Measurements from ENCODE around the gene SLC25A15.

The SLC25A15 gene

DNA sequence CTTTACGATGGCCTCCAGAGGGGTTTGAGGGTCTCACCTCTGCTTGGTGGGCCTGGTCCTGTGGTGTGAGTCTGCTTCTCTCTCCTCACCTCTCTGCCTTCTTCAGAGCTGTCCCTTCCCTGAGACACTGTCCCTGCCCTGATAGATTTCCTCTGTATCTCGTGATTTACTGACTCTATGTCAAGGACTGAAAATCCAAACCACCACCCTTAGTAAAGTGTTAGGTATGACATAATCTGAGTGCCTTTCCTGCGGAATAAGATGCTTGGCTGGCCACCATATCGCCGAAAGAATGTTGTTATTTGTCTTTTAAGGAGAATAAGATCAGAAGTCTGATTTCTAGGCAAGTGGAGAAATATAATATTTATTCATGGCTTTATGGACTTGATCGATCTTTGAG lies 7.2 kb downstream of the SLC25A15 start:
- no peak for ATAC-seq
- TF ChIP-seq, protein P1, sequence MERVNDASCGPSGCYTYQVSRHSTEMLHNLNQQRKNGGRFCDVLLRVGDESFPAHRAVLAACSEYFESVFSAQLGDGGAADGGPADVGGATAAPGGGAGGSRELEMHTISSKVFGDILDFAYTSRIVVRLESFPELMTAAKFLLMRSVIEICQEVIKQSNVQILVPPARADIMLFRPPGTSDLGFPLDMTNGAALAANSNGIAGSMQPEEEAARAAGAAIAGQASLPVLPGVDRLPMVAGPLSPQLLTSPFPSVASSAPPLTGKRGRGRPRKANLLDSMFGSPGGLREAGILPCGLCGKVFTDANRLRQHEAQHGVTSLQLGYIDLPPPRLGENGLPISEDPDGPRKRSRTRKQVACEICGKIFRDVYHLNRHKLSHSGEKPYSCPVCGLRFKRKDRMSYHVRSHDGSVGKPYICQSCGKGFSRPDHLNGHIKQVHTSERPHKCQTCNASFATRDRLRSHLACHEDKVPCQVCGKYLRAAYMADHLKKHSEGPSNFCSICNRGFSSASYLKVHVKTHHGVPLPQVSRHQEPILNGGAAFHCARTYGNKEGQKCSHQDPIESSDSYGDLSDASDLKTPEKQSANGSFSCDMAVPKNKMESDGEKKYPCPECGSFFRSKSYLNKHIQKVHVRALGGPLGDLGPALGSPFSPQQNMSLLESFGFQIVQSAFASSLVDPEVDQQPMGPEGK (CRISPR knock-in tag; IDR thresholded peaks at IDR 0.05; ENCODE audit: borderline replicate concordance), result no peak

DNA sequence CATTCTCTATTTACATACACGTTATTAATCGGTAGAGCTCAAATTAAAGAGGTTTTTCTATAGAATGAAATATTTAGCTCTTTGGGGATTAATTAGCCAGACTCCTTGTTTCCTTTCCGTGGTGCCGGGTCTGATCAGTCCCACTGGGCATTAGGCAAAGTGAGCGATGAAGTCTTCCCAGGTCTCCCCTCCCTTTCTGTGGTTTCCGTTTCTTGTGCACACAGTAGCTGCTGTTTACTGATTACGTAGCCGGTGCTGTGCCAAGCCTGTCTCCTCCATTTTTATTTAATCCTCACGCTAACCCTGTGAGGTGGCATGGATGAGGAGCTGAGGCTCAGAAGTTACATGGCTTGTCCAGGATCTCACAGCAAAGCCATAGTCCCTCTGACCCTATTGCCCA lies 9.0 kb downstream of the SLC25A15 start:
- no peak for TF ChIP-seq OSR1 (CRISPR knock-in tag; IDR thresholded peaks at IDR 0.05)
- no peak for TF ChIP-seq ZNF565 (CRISPR knock-in tag; conservative IDR thresholded peaks at IDR 0.05; ENCODE audit: low read depth)
- no peak for TF ChIP-seq ESRRG (CRISPR knock-in tag; IDR thresholded peaks at IDR 0.05)
- TF ChIP-seq ZFP3 (CRISPR knock-in tag; IDR thresholded peaks at IDR 0.05), result no peak
- no peak for TF ChIP-seq ZFP30 (CRISPR knock-in tag; IDR thresholded peaks at IDR 0.05)
- TF ChIP-seq CSDC2 (CRISPR knock-in tag; IDR thresholded peaks at IDR 0.05), result no peak
- no peak for ATAC-seq

DNA sequence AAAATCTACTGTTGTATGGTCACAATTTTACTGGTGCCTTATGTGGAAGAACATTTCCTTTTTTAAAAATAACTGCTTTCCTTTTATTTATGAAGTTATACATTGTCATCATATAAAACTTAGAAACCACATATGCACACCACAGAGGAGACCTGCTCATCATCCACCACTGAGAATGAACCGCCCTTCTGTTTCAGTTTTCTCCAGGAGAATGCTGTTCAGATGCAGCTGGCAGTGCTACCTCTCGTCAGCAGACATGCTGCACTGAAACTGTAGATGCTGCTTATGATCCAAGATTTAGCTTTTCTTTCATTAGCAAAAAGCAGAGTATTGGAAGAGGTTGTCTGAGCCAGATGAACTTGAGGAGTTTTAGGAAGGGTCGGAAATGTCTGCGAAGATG lies 10.1 kb downstream of the SLC25A15 start:
- no peak for ATAC-seq
- no peak for TF ChIP-seq SNAI2 (CRISPR knock-in tag; IDR thresholded peaks at IDR 0.05)
- TF ChIP-seq ZNF70 (CRISPR knock-in tag; IDR thresholded peaks at IDR 0.05), result no peak
- TF ChIP-seq, protein P2, sequence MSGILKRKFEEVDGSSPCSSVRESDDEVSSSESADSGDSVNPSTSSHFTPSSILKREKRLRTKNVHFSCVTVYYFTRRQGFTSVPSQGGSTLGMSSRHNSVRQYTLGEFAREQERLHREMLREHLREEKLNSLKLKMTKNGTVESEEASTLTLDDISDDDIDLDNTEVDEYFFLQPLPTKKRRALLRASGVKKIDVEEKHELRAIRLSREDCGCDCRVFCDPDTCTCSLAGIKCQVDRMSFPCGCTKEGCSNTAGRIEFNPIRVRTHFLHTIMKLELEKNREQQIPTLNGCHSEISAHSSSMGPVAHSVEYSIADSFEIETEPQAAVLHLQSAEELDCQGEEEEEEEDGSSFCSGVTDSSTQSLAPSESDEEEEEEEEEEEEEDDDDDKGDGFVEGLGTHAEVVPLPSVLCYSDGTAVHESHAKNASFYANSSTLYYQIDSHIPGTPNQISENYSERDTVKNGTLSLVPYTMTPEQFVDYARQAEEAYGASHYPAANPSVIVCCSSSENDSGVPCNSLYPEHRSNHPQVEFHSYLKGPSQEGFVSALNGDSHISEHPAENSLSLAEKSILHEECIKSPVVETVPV (CRISPR knock-in tag; IDR thresholded peaks at IDR 0.05), result no peak
- TF ChIP-seq GLIS3 (CRISPR knock-in tag; IDR thresholded peaks at IDR 0.05), result no peak
- TF ChIP-seq ESRRG (CRISPR knock-in tag; IDR thresholded peaks at IDR 0.05), result no peak
- no peak for TF ChIP-seq TCF4 (CRISPR knock-in tag; IDR thresholded peaks at IDR 0.05; ENCODE audit: borderline replicate concordance)
- TF ChIP-seq ARNTL (CRISPR knock-in tag; IDR thresholded peaks at IDR 0.05; ENCODE audit: borderline replicate concordance, low read depth), result no peak
- no peak for TF ChIP-seq ISL1 (CRISPR knock-in tag; IDR thresholded peaks at IDR 0.05)

DNA sequence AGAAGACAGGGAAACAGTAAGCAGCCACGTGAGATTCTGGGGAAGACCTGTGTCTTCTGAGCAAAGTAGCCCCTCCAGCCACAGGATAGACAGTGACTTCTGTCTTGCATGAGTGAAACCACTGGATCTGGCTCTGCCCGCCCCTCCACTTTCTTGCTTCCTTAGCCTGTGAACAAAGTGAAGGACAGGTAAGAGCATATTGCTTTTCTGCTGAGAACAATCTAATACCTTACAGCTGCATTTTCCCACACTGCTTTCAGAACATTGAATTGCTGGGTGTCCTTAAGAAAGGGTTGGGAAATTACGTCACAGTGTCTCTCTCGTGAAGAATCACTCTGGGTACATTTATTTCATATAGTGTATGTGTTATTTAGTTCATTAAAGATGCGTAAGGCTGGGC lies 11.1 kb downstream of the SLC25A15 start:
- TF ChIP-seq PPARA (CRISPR knock-in tag; IDR thresholded peaks at IDR 0.05; ENCODE audit: borderline replicate concordance) (no peak), TOX (CRISPR knock-in tag; IDR thresholded peaks at IDR 0.05; ENCODE audit: borderline replicate concordance) (no peak), SNAI2 (CRISPR knock-in tag; IDR thresholded peaks at IDR 0.05) (no peak), ZFP30 (CRISPR knock-in tag; IDR thresholded peaks at IDR 0.05) (no peak), ZFP3 (CRISPR knock-in tag; IDR thresholded peaks at IDR 0.05) (no peak), ARNTL (CRISPR knock-in tag; IDR thresholded peaks at IDR 0.05; ENCODE audit: borderline replicate concordance, low read depth) (no peak), ZNF565 (CRISPR knock-in tag; conservative IDR thresholded peaks at IDR 0.05; ENCODE audit: low read depth) (no peak)
- TF ChIP-seq, protein P3, sequence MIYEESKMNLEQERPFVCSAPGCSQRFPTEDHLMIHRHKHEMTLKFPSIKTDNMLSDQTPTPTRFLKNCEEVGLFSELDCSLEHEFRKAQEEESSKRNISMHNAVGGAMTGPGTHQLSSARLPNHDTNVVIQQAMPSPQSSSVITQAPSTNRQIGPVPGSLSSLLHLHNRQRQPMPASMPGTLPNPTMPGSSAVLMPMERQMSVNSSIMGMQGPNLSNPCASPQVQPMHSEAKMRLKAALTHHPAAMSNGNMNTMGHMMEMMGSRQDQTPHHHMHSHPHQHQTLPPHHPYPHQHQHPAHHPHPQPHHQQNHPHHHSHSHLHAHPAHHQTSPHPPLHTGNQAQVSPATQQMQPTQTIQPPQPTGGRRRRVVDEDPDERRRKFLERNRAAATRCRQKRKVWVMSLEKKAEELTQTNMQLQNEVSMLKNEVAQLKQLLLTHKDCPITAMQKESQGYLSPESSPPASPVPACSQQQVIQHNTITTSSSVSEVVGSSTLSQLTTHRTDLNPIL (CRISPR knock-in tag; IDR thresholded peaks at IDR 0.05; ENCODE audit: low read depth), result no peak
- TF ChIP-seq, protein P4, sequence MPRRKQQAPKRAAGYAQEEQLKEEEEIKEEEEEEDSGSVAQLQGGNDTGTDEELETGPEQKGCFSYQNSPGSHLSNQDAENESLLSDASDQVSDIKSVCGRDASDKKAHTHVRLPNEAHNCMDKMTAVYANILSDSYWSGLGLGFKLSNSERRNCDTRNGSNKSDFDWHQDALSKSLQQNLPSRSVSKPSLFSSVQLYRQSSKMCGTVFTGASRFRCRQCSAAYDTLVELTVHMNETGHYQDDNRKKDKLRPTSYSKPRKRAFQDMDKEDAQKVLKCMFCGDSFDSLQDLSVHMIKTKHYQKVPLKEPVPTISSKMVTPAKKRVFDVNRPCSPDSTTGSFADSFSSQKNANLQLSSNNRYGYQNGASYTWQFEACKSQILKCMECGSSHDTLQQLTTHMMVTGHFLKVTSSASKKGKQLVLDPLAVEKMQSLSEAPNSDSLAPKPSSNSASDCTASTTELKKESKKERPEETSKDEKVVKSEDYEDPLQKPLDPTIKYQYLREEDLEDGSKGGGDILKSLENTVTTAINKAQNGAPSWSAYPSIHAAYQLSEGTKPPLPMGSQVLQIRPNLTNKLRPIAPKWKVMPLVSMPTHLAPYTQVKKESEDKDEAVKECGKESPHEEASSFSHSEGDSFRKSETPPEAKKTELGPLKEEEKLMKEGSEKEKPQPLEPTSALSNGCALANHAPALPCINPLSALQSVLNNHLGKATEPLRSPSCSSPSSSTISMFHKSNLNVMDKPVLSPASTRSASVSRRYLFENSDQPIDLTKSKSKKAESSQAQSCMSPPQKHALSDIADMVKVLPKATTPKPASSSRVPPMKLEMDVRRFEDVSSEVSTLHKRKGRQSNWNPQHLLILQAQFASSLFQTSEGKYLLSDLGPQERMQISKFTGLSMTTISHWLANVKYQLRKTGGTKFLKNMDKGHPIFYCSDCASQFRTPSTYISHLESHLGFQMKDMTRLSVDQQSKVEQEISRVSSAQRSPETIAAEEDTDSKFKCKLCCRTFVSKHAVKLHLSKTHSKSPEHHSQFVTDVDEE (CRISPR knock-in tag; IDR thresholded peaks at IDR 0.05), result no peak
- no peak for ATAC-seq

DNA sequence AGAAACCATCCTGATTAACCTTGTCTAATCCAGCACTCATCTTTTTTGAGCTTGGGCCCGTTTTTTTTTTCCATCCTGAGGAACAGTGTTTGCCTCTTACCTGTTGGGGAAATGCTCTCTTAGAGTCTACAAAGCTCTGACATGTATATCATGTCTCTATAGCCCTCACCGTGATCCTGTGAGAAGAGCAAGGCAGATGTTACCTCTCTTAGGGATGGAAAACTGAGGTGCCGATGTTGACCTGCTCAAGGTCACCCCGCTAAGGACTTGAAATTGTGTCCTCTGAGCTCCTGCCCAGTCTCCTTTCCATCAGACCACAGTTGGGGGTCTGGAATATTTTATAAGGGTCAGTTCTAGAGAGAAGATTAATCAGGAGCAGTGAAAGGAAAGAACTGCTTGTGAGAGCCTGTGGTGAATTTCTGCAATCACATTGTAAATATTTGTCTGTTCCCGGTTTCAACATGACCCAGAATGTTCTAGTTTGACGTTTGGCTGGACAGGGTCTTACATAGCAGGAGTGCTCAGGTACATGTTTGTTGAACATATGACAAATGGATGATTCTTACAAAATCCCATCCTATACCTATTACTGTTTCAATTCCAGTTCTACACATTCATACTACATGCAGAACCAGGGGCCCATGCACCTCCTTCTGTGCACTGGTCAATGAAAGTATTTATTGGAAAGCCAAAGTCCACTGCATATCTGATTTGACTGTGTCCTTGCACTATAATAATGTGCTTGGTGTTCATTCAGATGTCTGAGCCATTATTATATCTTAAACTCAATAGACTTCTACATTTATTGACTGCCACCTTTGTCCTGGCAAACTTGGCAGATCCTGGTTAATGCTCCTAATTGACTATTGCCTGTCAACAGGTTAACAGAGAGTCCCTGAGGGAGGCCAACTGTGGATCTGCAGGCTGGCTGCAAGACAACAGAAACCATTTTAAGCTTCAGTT lies 12.1 kb downstream of the SLC25A15 start:
- TF ChIP-seq ZNF8 (CRISPR knock-in tag; IDR thresholded peaks at IDR 0.05) (no peak), TCF4 (CRISPR knock-in tag; IDR thresholded peaks at IDR 0.05; ENCODE audit: borderline replicate concordance) (no peak), OSR1 (CRISPR knock-in tag; IDR thresholded peaks at IDR 0.05) (no peak), RARB (CRISPR knock-in tag; IDR thresholded peaks at IDR 0.05) (no peak), PPARA (CRISPR knock-in tag; IDR thresholded peaks at IDR 0.05; ENCODE audit: borderline replicate concordance) (no peak)
- TF ChIP-seq, protein P1 (CRISPR knock-in tag; IDR thresholded peaks at IDR 0.05; ENCODE audit: borderline replicate concordance), result no peak
- no peak for ATAC-seq

Data from SK-N-SH treated with all-trans-retinoic acid at 6 μM for 48 hours (cell line).